PC-9 (cell line): ENCODE measurements around the gene TMEM134.

Experiments
- CTCF ChIP-seq: fragments of 200-600 bp; sonication (generic); conservative IDR thresholded peaks from 2 replicates; pipeline ENCODE4 v1.6.1; 2017; ENCODE audit warnings: mixed run types, antibody characterized with exemption, mild to moderate bottlenecking, moderate library complexity
- EZH2 ChIP-seq: fragments of 200-600 bp; sonication (generic); IDR thresholded peaks from 2 replicates; pipeline ENCODE4 v1.8.0; 2017; ENCODE audit warnings: antibody characterized with exemption, low read depth

- peak; percentile 21; the same call in 1 of the 2 replicates for TF ChIP-seq CTCF
- TF ChIP-seq EZH2: no peak
Measured at GRCh38 chr11:67469508-67469811, 409 bp upstream of the TMEM134 start.
